Small intestine (tissue), 4 donors: ENCODE results near the gene TCF15. TPM values are rescaled to one million over a fixed set of nuclear protein-coding genes. Genes with fewer than 3 reads are reported as not detected.

Source experiments
- polyA plus RNA-seq, 4 donors: library from polyadenylated mRNA; stranded (reverse) in 3 of 4; unstranded in 1 of 4; fragments of 200-250 nt in 3 of 4; fragments of 120-200 nt in 1 of 4; gene quantifications; one replicate each; pipeline versions ENCODE4 v1.2.1 to v1.2.3, GENCODE V29; 2013
- donor health status: healthy with polysubstance abuse.
- donor health status: Bipolar disorder and iron deficiency.
- donor health status: healthy.

Gene TCF15
- polyA plus RNA-seq, 4 donors = 0.21 to 0.37 TPM; not detected in 2

Other genes starting within 250 kb of the TCF15 start
- 10 to 100 TPM in 1 of 4 donors, 1 to 10 TPM in 3; 1.2 to 41.7 (median 3.2) TPM for gene TRIB3, start 229.5 kb downstream of the TCF15 start, polyA plus RNA-seq
- 100 to 1,000 TPM in 3 of 4 donors, 10 to 100 TPM in 1; 74.8 to 176 (median 158) TPM for gene RBCK1, start 202.0 kb downstream of the TCF15 start, polyA plus RNA-seq
- gene TBC1D20, start 147.8 kb downstream of the TCF15 start, polyA plus RNA-seq = 10 to 100 TPM; 13.1 to 28.7 (median 14.8) TPM
- 100 to 1,000 TPM in 1 of 4 donors, 10 to 100 TPM in 3; 24.0 to 107 (median 33.8) TPM for gene CSNK2A1, start 66.5 kb downstream of the TCF15 start, polyA plus RNA-seq
- 10 to 100 TPM in 3 of 4 donors, 1 to 10 TPM in 1; 9.5 to 33.2 (median 30.9) TPM for gene SRXN1, start 42.9 kb upstream of the TCF15 start, polyA plus RNA-seq
- gene SCRT2, start 65.5 kb upstream of the TCF15 start, polyA plus RNA-seq = not detected
- gene SLC52A3, start 158.2 kb upstream of the TCF15 start, polyA plus RNA-seq = 10 to 100 TPM in 2 of 4 donors, 1 to 10 TPM in 2; 8.5 to 22.1 (median 14.7) TPM
- gene FAM110A, start 223.4 kb upstream of the TCF15 start, polyA plus RNA-seq = 10 to 100 TPM in 3 of 4 donors, 1 to 10 TPM in 1; 7.6 to 14.1 (median 11.7) TPM